Measurements from ENCODE around the gene RPS27L.

The RPS27L gene

DNA sequence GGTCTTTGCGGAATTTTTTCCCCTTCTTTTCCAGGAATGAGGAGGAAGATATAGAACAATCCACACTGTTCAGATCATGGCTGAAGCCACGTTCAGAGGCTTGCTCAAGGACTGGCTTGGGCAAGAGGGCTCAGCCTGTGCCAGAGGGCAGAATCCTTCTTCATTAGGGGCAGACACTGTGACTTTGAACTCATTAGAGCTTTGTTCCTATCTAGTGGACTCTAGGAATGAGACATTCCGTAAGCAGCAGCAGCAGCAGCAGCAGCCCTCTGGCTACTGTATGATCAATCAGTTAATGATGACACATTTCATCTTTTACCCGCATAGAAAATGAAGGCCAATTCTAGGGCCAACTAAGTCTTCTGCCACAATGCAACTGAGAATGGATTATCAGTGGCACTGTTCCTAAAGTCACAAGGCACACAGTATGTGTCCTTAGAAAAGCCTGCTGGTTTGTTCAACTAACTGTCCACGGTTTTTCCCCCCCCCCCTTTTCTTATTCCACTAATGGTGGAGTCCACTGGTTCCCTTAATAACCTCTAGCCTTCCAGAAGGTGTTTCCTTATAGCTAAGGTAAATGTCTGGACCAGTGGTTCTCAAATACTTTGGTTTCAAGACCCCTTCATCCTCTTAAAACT, 30.4 kb upstream of the RPS27L start:
- no peak for DNase-seq

DNA sequence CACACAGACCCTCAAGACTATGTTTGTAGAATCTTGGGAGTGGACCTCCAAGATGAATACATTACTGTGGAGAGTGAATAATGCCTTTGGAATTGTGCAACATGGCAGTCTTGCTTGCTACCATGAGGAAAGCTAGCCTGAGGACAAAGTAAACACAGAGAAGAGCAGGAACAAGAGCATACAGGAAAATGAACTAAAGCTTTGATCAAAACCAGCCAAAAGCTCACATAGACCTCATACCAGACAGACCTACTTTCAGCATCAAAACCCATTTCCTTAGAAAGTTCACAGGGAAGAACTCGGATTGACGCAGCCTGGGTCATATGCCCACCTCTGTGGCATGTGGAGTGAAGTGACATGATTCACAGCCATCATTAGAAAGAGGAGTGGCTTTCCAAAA, 28.8 kb upstream of the RPS27L start:
- no peak for DNase-seq

GRCh38 chr15:63185206-63185605, 27.9 kb upstream of the RPS27L start:
- no peak for DNase-seq

DNA sequence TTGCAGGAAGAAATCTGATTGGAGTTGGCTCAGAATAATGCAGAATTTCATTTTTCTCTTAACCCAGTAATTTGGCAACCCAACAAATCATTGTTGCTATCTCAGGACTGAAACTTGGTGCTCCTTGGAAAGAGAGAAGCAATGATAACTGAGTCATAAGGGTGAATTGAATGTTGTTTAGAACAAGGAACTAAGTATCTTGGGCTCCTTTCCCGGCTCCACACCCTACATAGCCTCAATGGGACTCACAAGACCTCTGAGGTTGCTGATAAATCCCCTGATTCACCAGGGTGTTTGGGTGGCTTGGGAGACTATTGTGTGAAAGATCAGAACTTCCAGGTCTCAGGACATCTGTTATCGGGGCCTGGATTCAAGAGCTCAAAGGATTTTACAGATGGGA, 24.4 kb upstream of the RPS27L start:
- no peak for DNase-seq

DNA sequence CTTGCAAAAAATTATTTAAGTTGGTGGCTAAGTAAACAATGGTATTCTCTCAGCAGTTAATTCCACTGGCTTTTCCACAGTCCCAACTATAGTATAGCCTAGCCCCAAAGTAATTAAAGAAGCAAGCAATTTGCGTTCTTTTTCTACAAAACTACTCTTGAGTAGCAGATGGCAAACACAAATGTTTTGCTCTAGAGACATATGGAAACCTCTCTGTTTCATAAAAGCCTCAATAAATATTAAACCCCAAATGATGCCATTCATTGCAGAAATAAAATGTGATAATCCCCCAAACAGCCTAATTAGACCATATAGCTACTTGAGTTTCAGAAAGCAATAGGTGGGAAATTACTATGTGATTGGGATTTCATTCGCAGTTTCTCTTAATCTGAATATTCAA, 23.5 kb upstream of the RPS27L start:
- no peak for DNase-seq

DNA sequence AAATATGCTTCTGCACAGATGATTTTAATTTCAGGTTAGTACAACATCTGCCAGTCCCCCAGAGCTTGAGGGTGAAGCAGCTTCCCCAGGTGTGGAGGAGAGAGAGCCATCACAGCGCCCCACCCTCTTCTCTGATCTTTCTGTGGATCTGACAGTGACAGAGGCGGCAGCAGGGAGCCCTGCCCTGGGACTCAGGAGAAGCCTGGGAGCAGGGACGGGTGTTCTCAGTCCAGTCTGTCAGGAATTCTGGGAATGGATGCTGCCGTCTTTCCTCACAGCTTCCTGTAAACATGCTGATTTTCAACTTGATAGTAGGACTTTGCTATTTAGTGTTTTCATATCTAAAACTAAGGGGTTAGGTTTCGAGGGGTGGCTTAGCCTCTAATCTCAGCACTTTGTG, 20.8 kb upstream of the RPS27L start:
- DNase-seq, result no peak

DNA sequence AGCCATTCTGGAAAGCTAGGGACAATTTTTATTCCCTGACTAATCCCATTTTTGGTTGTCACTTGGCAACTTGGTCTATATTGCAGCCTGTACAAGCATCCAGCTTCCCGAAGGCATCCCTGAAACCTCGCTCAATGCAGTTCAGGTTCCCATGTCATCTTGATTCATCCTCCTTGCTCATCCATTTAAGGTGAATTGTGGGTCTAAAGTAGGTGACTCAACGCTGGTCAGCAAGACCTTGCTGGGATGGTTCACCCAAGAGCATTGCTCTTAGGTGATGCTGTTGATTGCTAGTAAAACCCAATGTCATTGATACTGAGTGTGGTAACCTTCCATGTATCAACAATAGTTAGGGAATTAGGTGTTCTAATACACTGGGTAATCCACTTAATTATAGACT, 19.0 kb upstream of the RPS27L start:
- DNase-seq, result no peak

DNA sequence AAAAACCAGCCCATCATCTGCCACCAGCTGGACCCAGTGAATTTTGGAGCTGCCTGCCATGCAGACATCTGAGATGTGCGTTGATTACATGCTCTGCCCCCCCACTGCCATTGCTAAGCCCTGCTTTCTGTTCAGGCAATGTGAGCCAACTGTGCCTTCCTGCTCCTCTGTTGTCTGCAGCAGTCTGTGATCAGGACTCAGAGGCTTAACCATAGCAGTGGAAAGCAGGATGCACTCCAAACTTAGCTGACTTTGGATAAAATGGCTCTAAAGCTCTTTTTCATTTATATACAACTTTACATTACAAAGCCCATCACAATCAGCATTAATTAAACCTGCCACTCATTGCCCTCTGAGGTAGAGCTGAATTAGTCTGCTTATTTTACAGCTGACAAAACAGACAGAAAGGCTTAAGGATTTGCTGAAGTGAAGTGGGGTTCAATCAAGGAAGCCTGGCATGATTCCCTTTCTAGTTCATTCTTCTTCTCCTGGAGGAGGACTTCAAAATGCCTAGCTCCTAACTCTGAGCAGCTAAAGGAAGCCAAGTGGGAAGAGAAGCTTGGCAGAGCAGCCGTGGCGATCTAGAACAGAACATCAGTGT, 15.7 kb upstream of the RPS27L start:
- no peak for DNase-seq

DNA sequence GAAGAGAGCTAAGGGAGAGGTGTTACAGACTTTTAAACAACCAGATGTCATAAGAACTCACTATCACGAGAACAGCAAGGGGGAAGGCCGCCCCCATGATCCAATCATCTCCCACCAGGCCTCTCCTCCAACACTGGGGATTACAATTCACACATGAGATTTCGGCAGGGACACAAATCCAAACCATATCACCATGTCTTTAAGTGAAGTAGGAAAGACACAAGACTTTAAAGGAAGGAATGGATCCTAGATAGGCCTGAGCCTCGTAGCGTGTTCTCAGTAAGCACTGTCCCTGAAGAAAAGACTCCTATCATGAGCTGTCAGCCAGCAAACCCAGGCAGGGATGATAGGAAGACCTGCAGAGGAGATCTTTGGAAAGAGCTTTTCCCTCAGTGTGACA, 15.1 kb upstream of the RPS27L start:
- no peak for DNase-seq

DNA sequence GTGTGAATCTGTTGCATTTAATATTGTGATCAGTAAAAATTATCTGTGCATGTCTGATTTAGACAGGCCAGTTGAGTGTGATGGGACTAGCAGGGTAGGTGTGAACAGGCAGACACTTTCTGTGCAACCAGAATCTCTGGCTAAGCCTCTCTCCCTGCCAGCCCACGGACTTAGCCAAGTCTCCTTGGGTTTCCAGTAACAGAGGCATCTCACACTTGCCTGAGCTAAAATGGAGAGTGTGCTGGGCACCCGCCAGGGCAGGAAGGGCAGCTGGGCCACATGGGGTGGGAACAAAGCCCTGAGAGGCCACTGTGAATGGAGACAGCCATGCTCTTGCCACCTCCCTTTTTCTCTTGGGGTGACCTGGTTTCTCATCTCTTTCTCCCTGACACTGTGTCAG, 12.5 kb upstream of the RPS27L start:
- no peak for DNase-seq

- peak; percentile 5 for DNase-seq
Observed at GRCh38 chr15:63166219-63166618, 8.9 kb upstream of the RPS27L start.

GRCh38 chr15:63165166-63165859, 8.0 kb upstream of the RPS27L start:
- DNase-seq, result no peak

GRCh38 chr15:63163217-63163616, 5.9 kb upstream of the RPS27L start:
- no peak for DNase-seq

- DNase-seq, result no peak
Observed at GRCh38 chr15:63160638-63161037, 3.4 kb upstream of the RPS27L start.

- DNase-seq, result peak; percentile 25
Observed at GRCh38 chr15:63157891-63158431, 684 bp upstream of the RPS27L start.

GRCh38 chr15:63156755-63157117, 541 bp downstream of the RPS27L start:
- no peak for DNase-seq

DNA sequence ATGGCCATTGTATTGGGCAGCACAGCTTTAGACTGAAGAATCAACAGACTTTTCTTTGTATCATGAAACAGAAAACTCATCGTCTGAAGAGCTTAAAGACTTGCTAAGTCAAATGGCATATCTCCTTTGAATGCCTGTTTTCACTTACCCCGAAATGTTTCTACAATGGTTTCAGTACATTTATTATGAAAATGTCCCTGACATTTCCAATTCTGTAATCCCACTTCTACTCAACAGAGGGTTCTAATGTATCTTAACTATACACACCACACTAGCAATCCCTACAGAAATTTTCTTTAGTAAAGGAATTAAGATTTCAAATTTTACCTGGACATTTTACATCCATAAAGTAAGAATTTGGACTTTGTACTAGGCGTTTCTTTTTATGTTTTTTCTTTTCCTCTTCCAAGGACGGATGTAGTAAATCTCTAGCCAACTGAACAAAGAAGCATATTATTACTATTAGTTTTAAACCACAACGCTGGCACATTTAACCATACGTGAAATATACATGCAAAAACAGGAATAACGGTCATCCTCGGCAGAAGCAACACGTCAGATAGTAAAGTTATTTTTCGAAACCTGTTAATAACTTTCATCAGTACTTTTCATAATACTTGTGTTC, 1.1 kb downstream of the RPS27L start:
- no peak for DNase-seq

DNA sequence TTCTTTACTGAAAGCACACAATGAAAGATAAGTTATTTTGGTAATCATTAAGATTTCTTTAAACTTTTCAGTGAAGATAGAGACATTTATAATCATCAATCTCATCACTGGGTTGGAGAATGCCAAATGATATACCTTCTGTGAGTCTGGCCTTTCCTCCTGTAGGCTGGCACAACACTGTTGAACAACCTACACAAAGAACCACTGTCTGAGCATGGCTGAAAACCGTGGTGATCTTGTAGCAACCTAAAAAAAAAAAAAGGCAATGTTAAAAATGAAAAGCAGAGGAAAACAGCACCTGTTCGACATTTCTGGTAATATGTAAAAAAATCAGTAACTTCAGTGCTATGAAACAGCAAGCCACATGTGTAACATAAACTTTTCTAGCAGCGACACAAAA, 1.8 kb downstream of the RPS27L start:
- DNase-seq, result no peak

- no peak for DNase-seq
Observed at GRCh38 chr15:63151665-63152064, 5.6 kb downstream of the RPS27L start.

DNA sequence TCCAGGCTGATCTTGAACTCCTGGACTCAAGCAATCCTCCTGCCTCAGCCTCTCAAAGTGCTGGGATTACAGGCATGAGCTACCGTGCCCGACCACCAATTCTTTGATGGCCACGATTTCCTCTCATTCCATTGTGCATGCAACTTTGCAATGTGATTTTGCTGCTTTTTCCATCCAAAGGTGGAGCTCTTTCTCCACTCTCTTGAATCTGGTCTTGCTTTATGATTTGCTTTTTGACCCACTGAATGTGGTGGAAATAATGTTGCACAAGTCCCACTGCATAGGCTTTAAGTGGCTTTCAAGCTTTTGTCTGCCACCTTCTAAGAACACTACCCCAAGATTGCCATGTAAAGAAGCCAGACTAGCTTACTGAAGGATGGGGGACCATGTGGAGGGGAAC, 10.6 kb downstream of the RPS27L start:
- no peak for DNase-seq

DNA sequence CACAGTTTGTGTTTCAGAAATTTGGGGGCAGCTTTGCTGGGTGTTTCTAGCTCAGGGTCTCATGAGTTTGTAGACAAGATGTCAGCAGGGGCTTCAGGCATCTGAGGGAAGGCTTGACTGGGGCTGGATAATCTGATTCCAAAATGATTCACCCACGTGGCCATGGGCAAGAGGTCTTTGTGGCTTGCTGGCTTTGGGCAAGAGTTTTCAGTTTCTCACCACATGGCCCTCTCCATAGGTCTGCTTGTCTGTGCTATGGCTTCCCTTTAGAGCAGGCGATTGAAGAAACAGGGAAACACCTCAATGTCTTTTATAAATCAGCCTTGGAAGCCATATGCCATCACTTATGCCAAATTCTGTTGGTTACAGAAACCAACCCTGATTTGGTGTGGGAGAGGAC, 11.9 kb downstream of the RPS27L start:
- DNase-seq, result no peak

- DNase-seq, result no peak
Observed at GRCh38 chr15:63140936-63141335, 16.3 kb downstream of the RPS27L start.

GRCh38 chr15:63136742-63137141, 20.5 kb downstream of the RPS27L start:
- DNase-seq, result no peak

- peak; percentile 19 for DNase-seq
Observed at GRCh38 chr15:63135804-63136203, 21.5 kb downstream of the RPS27L start.
